DOHH2 (cell line): ENCODE results near the gene FAM120A.

ENCODE experiments used
- EZH2phosphoT487 ChIP-seq: fragments of 200-600 bp; sonication (generic); IDR thresholded peaks from 2 replicates; pipeline ENCODE4 v1.6.1; 2017; ENCODE audit warnings: borderline replicate concordance, mild to moderate bottlenecking, antibody characterized with exemption, low read length, moderate library complexity, mixed read lengths
- TF ChIP-seq, protein P1 (sequence below): fragments of 200-600 bp; sonication (generic); IDR thresholded peaks from one replicate; pipeline ENCODE4 v1.5.1; 2014; ENCODE audit warnings: antibody characterized with exemption, mild to moderate bottlenecking, low read depth, low read length; ENCODE audit not compliant: poor library complexity, severe bottlenecking

DNA sequence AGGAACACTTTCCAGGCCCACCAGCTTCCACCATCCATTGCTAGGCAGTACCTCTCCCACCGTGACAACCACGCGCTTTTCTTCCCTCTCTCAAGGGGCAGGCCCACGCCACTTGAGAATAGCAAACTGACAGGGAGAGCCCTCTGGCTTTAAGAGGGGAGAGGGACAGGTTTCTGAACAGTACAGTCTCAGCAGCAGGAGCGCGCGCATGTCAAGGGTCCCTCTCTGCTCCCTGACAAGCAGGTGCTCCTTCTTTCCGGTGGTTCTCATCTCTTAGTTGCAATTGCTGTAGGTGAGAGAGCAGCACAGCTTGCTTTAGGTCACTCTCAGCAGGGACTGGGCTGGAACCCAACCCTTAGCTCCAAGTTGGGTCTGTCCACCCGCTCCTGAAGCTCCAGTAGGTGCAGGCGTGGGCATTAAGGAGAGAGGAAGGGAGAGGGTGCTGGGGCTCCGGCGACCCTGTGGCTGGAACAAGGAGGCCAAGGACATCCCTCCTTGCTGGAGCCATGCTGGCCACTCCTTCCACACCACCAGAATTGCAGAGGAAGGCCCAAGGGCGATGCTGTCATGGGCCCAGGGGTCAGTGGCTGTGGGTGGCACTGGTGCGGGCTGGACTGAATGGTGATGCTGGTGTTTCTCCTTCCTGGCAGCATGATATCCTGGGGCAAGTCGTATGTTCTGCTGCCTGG is 115.9 kb downstream of the FAM120A start:
- TF ChIP-seq, protein P1, sequence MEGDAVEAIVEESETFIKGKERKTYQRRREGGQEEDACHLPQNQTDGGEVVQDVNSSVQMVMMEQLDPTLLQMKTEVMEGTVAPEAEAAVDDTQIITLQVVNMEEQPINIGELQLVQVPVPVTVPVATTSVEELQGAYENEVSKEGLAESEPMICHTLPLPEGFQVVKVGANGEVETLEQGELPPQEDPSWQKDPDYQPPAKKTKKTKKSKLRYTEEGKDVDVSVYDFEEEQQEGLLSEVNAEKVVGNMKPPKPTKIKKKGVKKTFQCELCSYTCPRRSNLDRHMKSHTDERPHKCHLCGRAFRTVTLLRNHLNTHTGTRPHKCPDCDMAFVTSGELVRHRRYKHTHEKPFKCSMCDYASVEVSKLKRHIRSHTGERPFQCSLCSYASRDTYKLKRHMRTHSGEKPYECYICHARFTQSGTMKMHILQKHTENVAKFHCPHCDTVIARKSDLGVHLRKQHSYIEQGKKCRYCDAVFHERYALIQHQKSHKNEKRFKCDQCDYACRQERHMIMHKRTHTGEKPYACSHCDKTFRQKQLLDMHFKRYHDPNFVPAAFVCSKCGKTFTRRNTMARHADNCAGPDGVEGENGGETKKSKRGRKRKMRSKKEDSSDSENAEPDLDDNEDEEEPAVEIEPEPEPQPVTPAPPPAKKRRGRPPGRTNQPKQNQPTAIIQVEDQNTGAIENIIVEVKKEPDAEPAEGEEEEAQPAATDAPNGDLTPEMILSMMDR = no peak
- TF ChIP-seq EZH2phosphoT487 = no peak
